ENCODE results near the gene CLEC2A.

The CLEC2A gene

DNA sequence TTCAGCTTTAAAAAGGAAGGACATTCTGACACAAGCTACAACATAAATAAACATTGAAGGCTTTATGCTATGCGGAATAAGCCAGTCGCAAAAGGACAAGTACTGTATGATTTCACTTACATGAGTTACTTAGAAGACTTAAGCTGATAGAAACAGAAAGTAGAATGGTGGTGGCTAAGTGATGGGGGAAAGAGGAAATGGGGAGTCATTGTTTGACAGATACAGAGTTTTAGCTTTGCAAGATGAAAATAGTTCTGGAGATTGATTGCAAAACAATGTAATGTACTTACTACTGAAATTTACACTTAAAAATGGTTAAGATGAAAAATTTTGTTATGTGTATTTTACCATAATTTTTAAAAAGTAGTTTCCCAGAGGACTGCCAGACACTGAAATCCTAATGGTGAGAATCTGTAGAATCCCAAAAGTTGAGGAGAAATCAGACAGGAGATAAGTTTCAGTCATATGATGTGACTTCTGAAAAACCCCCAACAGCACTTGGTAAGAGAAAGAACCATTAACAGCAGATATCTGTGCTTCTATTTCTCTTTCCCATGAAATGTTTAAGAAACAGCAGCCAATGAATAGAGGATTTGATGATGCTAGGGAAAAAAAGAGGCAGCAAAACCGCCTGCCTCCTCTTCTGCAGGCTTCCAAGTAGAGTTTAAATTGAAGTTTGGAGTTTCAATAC lies 16.6 kb upstream of the CLEC2A start:
- no peak overlapping the region for H3K4me3 ChIP-seq (replicated peaks in 1 of 2; ENCODE audit: low read depth in 2 of 2, low read length in 2 of 2)
- TF ChIP-seq, protein P1, sequence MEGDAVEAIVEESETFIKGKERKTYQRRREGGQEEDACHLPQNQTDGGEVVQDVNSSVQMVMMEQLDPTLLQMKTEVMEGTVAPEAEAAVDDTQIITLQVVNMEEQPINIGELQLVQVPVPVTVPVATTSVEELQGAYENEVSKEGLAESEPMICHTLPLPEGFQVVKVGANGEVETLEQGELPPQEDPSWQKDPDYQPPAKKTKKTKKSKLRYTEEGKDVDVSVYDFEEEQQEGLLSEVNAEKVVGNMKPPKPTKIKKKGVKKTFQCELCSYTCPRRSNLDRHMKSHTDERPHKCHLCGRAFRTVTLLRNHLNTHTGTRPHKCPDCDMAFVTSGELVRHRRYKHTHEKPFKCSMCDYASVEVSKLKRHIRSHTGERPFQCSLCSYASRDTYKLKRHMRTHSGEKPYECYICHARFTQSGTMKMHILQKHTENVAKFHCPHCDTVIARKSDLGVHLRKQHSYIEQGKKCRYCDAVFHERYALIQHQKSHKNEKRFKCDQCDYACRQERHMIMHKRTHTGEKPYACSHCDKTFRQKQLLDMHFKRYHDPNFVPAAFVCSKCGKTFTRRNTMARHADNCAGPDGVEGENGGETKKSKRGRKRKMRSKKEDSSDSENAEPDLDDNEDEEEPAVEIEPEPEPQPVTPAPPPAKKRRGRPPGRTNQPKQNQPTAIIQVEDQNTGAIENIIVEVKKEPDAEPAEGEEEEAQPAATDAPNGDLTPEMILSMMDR (IDR thresholded peaks at IDR 0.05; ENCODE audit: low read depth, low read length): no peak
- DNase-seq (ENCODE audit: low read depth in 2 of 2): no peak

DNA sequence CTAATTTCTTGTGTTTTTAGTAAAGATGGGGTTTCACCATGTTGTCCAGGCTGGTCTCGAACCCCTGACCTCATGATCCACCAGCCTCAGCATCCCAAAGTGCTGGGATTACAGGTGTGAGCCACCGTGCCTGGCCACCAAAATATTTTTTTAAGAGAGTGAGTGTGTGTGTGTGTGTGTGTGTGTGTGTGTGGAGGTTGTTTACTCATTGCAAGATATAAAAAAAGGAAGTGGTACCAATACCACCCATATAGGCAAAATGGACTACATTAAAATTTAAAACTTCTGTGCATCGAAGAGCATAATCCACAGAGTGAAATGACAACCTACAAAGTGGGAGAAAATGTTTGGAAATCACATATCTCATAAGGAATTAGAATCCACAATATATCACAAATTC lies 15.5 kb upstream of the CLEC2A start:
- no peak overlapping the region for H3K4me3 ChIP-seq (replicated peaks in 1 of 2; ENCODE audit: low read depth in 2 of 2, low read length in 2 of 2)
- TF ChIP-seq, protein P1 (IDR thresholded peaks at IDR 0.05; ENCODE audit: low read depth, low read length): no peak
- no peak for DNase-seq (ENCODE audit: low read depth in 2 of 2)

DNA sequence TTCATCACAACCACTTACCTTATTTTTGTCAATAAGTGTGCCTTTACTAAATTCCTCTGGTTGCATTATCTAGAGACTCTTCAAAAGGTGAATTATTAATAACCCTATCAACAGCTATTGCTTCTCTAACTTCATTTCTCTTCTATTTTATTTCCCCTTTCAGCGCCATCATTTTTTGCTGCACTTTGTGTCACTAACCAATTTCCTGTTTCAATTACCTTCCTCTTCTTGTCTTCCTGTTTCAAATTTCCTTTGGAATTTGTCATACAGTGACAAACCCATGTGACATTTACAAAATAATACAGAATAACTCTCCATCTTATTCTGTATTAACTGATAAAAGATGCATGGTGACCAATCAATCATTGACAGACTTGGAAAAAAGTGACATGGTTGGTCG lies 12.2 kb upstream of the CLEC2A start:
- no peak overlapping the region for H3K4me3 ChIP-seq (replicated peaks in 1 of 2; ENCODE audit: low read depth in 2 of 2, low read length in 2 of 2)
- TF ChIP-seq, protein P1 (IDR thresholded peaks at IDR 0.05; ENCODE audit: low read depth, low read length): no peak
- no peak for DNase-seq (ENCODE audit: low read depth in 2 of 2)

DNA sequence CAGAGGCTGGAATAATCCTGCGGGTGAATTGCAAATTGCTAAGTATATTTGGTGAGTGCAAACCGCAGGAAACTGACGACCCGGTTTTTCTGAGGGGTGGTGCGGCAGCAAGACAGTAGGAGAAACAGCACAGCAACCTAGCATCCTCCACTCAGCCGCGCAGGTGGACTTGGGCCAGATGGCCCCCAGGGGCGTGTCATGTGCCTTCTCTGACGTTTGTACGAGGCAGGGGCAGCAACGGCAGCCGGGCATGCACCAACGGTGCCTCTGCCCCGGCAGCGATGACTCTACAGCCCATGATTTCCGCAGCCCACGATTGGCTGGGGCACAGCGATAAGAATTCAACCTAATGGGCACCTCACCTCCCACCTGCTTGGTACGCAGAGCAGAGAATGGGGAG lies 11.1 kb upstream of the CLEC2A start:
- H3K4me3 ChIP-seq (replicated peaks in 1 of 2; ENCODE audit: low read depth in 2 of 2, low read length in 2 of 2): no peak overlapping the region
- no peak for DNase-seq (ENCODE audit: low read depth in 2 of 2)
- TF ChIP-seq, protein P1 (IDR thresholded peaks at IDR 0.05; ENCODE audit: low read depth, low read length): no peak

DNA sequence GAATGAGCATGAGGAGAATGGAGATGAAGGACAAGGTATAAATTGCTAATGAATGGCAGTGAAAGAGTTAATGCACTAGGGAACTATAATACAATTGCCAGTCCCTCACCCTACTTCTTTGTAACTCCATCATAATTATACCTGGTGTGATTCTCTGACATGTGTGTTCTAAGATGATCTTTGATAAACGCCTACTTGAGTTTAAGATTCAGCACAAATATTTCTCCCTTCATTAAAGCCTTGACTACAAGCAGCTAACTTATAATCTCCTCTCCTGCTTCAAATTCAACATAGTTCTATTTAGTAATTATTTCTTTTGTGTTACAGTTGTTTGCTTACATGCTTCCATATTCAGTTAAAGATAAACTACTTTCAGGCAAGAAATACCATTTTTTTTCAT lies 9.7 kb upstream of the CLEC2A start:
- no peak for DNase-seq (ENCODE audit: low read depth in 2 of 2)
- H3K4me3 ChIP-seq (replicated peaks in 1 of 2; ENCODE audit: low read depth in 2 of 2, low read length in 2 of 2): no peak overlapping the region
- TF ChIP-seq, protein P1 (IDR thresholded peaks at IDR 0.05; ENCODE audit: low read depth, low read length): no peak

DNA sequence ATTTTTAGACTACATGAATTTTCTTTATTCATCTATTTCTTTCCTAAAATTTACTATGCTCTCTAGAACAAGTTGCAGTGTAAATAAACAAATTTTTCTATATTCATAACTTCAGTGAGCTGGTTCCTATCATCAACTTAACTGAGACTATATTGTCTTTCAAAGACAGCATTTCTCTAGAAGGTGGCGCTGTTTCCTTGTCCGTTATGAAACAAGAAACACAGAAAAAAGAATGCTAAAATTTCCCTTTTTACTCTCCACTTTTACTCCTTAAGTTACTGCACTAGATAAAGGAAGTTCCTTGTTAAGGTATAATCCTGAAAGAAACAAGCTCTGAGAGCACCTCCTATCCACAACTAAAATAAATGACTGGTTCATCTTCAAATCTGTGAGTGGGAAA lies 8.2 kb upstream of the CLEC2A start:
- TF ChIP-seq, protein P1 (IDR thresholded peaks at IDR 0.05; ENCODE audit: low read depth, low read length): peak; percentile 24
- H3K4me3 ChIP-seq (replicated peaks in 1 of 2; ENCODE audit: low read depth in 2 of 2, low read length in 2 of 2): no peak overlapping the region

DNA sequence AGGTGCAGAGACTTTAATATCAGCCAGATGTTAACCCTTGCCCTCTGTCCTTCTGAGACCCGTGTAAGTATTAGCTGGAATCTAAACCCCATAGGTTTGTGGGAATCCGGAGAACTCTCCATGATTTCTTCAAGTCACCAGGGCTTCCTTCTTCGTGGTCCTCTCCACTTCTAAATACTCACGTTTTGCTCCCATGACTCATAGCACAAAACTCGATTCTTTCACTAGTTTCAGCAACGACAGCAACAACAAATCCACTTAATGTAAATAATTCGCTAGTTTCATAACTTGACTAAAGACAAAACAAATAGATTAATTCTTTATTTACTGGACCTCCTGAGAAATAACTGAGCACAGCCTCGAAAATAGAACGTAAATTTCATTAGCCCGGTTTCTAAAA lies 4.4 kb upstream of the CLEC2A start:
- no peak for DNase-seq (ENCODE audit: low read depth in 2 of 2)
- H3K4me3 ChIP-seq (replicated peaks in 1 of 2; ENCODE audit: low read depth in 2 of 2, low read length in 2 of 2): no peak overlapping the region
- TF ChIP-seq, protein P1 (IDR thresholded peaks at IDR 0.05; ENCODE audit: low read depth, low read length): no peak

More for the DNA sequence above, 8.2 kb upstream of the CLEC2A start:
- DNase-seq (ENCODE audit: low read depth in 2 of 2): peak; percentile 13 to 20
